Heart left ventricle (tissue), 16 donors: Measurements from ENCODE around the gene ITPK1. TPM values are rescaled to one million over a fixed set of nuclear protein-coding genes. Genes with fewer than 3 reads are reported as not detected.
"Not testable (repeated sequence)": the region's sequence is repeated elsewhere in the genome, so short reads cannot be mapped to it uniquely, and the experiment has no call there.

Experiments
- ATAC-seq, 4 donors: fragments of 200-7000 bp; cut with Tn5 transposase; one replicate each; pipeline ENCODE4 v1.9.1; 2020 to 2022; ENCODE audit warnings: moderate library complexity in 4 of 4, mild to moderate bottlenecking in 3 of 4, moderate number of reproducible peaks in 1 of 4
- DNase-seq, 5 donors: peaks; one replicate each; pipeline ENCODE4 v3.0.0-alpha.2; 2020
- H3K27ac ChIP-seq, 12 donors: fragments of 200-600 bp; sonication (generic) in 4 of 12; one replicate each; pipeline versions ENCODE4 v1.5.0 to v1.8.0; 2016 to 2022; ENCODE audit warnings: mild to moderate bottlenecking in 2 of 12
- H3K27me3 ChIP-seq, 9 donors: fragments of 200-600 bp; sonication (generic) in 2 of 9; one replicate each; pipeline versions ENCODE4 v1.5.1 to v1.8.0; 2016 to 2022; ENCODE audit warnings: mild to moderate bottlenecking in 3 of 9
- H3K36me3 ChIP-seq, 9 donors: fragments of 200-600 bp; sonication (generic) in 2 of 9; one replicate each; pipeline versions ENCODE4 v1.5.0 to v1.8.0; 2018 to 2022; ENCODE audit warnings: mild to moderate bottlenecking in 2 of 9
- H3K4me1 ChIP-seq, 12 donors: fragments of 200-600 bp; sonication (generic) in 4 of 12; one replicate each; pipeline versions ENCODE4 v1.5.0 to v1.8.0; 2016 to 2022; ENCODE audit warnings: mild to moderate bottlenecking in 3 of 12
- H3K4me3 ChIP-seq, 12 donors: fragments of 200-600 bp; sonication (generic) in 4 of 12; one replicate each; pipeline versions ENCODE4 v1.5.0 to v1.8.0; 2017 to 2022; ENCODE audit warnings: mild to moderate bottlenecking in 9 of 12, moderate library complexity in 4 of 12
- H3K9me3 ChIP-seq, 12 donors: fragments of 200-600 bp; sonication (generic) in 4 of 12; one replicate each; pipeline versions ENCODE4 v1.5.0 to v1.8.0; 2016 to 2022; ENCODE audit warnings: mild to moderate bottlenecking in 1 of 12
- POLR2A ChIP-seq, 2 donors: fragments of 450-650 bp; IDR thresholded peaks; one replicate each; pipeline ENCODE4 v1.6.1; 2017; ENCODE audit warnings: antibody characterized with exemption in 2 of 2, mild to moderate bottlenecking in 2 of 2, moderate library complexity in 2 of 2
- WGBS, 4 donors: extraction: QIAGEN DNeasy Blood & Tissue Kit in 2 of 4; methylation state at CpG; one replicate each; pipeline versions ENCODE4 v1.1.5 to v1.1.7; 2013 to 2018; 5-methylcytosine and 5-hydroxymethylcytosine counted together
- intact Hi-C, 10 donors: fragments of 100-400 bp; cut with DNase I; formaldehyde crosslinking; loops; one replicate each; pipeline versions ENCODE4 v1.11.1 to v1.14.2; 2022
- polyA plus RNA-seq, 2 donors: library from polyadenylated mRNA; stranded (reverse); fragments of 200-250 nt; gene quantifications; one replicate each; pipeline ENCODE4 v1.2.3, GENCODE V29; 2013
- total RNA-seq, 9 donors: library from RNA; depleted of rRNA in 2 of 9; stranded (reverse); fragments of >200 nt in 2 of 9; fragmentation: NEBNext Ultra II Directional in 3 of 9; extraction: Animal tissue kit (Norgen Biotek cat#: 25700) in 3 of 9; gene quantifications; one replicate each; pipeline versions ENCODE4 v1.1.0 to v1.2.4, GENCODE V29; 2016 to 2023
- TF ChIP-seq, protein P1 (sequence below), 12 donors: fragments of 200-600 bp; sonication (generic) in 4 of 12; IDR thresholded peaks; one replicate each; pipeline versions ENCODE4 v1.5.0 to v1.8.0; 2018 to 2022; ENCODE audit warnings: antibody characterized with exemption in 12 of 12, mild to moderate bottlenecking in 5 of 12
- donor health status: ischemic (EF 13 %, LVEDD 7.1; RV severe dilation, severe dysfunction).
- donor health status: healthy with polysubstance abuse.
- donor health status: DM: no; HTN: yes; CAD: no.
- donor health status: DM: no; HTN: no; CAD: no.
- donor health status: ischemic (EF 25% LVEDD 6.9; RV normal size, moderate dysfunction).
- donor health status: ischemic (EF 25% LVEDD 5.7; RV mildly dilated, moderate dysfunction).
- donor health status: healthy.
- donor health status: DM: yes; HTN: yes; CAD: no.
- donor health status: ischemic (EF 35%, LVEDD 5.7; RV mildly dilated, moderate dysfunction).
- donor health status: nonischemic (EF 11% LVEDD 7.7; RV severe dilation, severe dysfunction).
- donor health status: DM: yes; HTN: yes; CAD: no.
- donor health status: PGD.
- donor health status: ischemic (EF 29% LVEDD 5.4; RV normal size, mild dysfunction).
- donor health status: nonischemic (EF 23%, LVEDD 6.1; RV moderate dilation, normal function).

Gene ITPK1
- total and polyA plus RNA-seq, 11 donors = 44.5 to 158 (median 91.0) TPM

DNA sequence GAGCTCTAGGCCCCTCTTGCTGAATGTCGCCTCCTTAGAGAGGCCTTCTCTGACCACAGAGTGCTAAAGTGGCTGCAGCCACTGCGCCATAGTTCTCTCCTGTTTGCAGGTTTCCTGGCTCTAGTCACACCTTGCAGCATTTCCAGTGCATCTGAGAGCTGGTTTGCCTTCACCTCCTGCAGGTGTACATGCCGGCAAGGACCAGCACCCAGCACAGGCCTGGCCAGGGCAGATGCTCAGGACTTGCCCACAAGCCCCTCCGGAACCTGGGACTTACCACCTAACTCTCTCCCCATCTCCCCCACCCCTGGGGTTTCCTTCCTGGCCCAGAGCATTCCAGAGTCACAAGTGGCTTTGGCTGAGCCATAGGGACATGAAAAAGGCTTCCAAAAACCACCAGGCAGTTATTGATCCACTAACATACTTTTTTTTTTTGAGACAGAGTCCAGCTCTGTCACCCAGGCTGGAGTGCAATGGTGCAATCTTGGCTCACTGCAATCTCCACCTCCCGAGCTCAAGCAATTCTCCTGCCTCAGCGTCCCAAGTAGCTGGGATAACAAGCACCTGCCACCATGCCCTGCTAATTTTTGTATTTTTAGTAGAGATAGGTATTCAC is 9.1 kb downstream of the ITPK1 start:
- intact Hi-C loops = no loop called here
- peaks cover 2 to 70% (median 30%) of the 10 kb centered on the region in 12 donors for H3K4me1 ChIP-seq
- H3K36me3 ChIP-seq = no peaks in the 10 kb centered on the region
- TF ChIP-seq POLR2A (IDR thresholded peaks at IDR 0.05) = no peak
- TF ChIP-seq, protein P1, sequence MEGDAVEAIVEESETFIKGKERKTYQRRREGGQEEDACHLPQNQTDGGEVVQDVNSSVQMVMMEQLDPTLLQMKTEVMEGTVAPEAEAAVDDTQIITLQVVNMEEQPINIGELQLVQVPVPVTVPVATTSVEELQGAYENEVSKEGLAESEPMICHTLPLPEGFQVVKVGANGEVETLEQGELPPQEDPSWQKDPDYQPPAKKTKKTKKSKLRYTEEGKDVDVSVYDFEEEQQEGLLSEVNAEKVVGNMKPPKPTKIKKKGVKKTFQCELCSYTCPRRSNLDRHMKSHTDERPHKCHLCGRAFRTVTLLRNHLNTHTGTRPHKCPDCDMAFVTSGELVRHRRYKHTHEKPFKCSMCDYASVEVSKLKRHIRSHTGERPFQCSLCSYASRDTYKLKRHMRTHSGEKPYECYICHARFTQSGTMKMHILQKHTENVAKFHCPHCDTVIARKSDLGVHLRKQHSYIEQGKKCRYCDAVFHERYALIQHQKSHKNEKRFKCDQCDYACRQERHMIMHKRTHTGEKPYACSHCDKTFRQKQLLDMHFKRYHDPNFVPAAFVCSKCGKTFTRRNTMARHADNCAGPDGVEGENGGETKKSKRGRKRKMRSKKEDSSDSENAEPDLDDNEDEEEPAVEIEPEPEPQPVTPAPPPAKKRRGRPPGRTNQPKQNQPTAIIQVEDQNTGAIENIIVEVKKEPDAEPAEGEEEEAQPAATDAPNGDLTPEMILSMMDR (IDR thresholded peaks at IDR 0.05) = no peak
- H3K9me3 ChIP-seq = no peaks in the 10 kb centered on the region
- ATAC-seq (no peak), DNase-seq (no peak)
- no peaks in the 10 kb centered on the region for H3K27me3 ChIP-seq
- H3K27ac ChIP-seq = peak overlapping the region in 1 of 12 donors; percentile 6
- WGBS, 4 donors = 83 to 87% (median 87%) methylated on average over 5 to 6 of the region's 6 CpGs
- no peak overlapping the region for H3K4me3 ChIP-seq

DNA sequence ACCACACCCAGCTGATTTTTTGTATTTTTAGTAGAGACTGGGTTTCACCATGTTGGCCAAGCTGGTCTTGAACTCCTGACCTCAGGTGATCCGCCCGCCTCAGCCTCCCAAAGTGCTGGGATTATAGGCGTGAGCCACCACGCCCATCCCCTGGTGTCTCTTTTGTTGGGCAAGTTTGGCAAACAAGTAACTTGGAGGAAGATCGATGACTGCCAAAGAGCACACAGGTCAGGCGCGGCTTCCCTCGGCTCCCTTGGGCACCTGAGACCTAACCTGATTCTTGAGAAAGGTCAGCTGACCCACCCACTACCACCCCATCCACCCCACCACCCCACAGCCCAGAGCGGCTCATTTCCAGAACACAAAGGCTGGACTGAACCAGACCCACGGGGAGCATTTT is 9.9 kb downstream of the ITPK1 start:
- intact Hi-C loops, H3K36me3 ChIP-seq, DNase-seq, ATAC-seq, H3K4me3 ChIP-seq, H3K9me3 ChIP-seq, H3K27me3 ChIP-seq: not testable (repeated sequence)
- WGBS, 4 donors = 87 to 95% (median 92%) methylated on average over 10 of the region's 10 CpGs
- Histone ChIP-seq H3K4me1 (peaks cover 2 to 69% (median 32%) of the 10 kb centered on the region in 12 donors), H3K27ac (peak overlapping the region in 1 of 12 donors; percentile 6)

DNA sequence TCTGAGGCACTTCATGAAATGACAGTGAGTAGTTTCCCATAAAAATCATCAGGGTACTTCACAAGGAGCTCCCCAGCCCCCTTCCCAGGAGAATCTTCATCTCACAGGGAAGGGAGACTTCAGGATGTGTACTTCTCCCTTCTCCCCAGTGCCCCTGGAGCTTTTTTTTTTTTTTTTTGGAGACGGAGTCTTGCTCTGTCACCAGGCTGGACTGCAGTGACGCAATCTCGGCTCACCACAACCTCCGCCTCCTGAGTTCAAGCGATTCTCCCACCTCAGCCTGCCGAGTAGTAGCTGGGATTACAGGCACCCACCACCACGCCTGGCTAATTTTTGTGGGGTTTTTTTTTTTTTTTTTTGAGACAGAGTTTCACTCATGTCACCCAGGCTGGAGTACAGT is 10.4 kb downstream of the ITPK1 start:
- peak overlapping the region in 3 of 12 donors; percentile 41 to 68 (median 43) for H3K27ac ChIP-seq

DNA sequence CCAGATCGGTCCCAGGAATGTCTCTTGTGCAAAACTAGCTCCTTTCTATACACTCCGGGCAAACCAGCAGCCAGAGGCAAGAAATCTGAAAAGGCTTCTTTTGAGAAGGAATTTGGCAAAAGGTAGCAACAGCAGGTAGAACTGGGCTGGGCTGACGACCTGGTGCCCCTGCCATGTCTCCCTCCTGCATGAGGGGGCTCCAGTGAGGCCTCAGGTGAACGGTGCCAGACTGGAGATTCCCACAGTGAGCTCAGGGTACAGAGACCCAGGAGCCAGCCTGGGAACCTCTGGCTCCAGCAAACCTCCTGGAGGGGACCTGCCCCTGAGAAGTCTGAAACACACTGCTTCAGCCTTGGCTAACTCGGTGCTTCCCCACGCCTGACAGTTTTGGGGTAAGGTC is 10.8 kb downstream of the ITPK1 start:
- ATAC-seq = peak in 1 of 4 donors; percentile 26
- Histone ChIP-seq H3K4me3 (no peak overlapping the region), H3K27me3 (no peaks in the 10 kb centered on the region), H3K36me3 (no peaks in the 10 kb centered on the region), H3K4me1 (peaks cover 2 to 64% (median 30%) of the 10 kb centered on the region in 12 donors), H3K27ac (peak overlapping the region in 3 of 12 donors; percentile 41 to 68 (median 43)), H3K9me3 (no peaks in the 10 kb centered on the region)
- TF ChIP-seq, protein P1 (IDR thresholded peaks at IDR 0.05) = peak in 1 of 12 donors; percentile 5
- TF ChIP-seq POLR2A (IDR thresholded peaks at IDR 0.05) = no peak
- no peak for DNase-seq
- intact Hi-C loops = no loop called here
- 73 to 83% (median 79%) methylated on average over 6 of the region's 6 CpGs for WGBS, 4 donors

More for the DNA sequence above, 10.4 kb downstream of the ITPK1 start:
- Histone ChIP-seq H3K27me3 (no peaks in the 10 kb centered on the region), H3K9me3 (no peaks in the 10 kb centered on the region), H3K4me3 (no peak overlapping the region), H3K4me1 (peaks cover 2 to 66% (median 31%) of the 10 kb centered on the region in 12 donors), H3K36me3 (no peaks in the 10 kb centered on the region)
- ATAC-seq (peak in 2 of 4 donors; percentile 11 to 34), DNase-seq (peak in 3 of 5 donors; percentile 51 to 67 (median 67))
- intact Hi-C loops = no loop called here
- TF ChIP-seq POLR2A (IDR thresholded peaks at IDR 0.05) = no peak
- TF ChIP-seq, protein P1 (IDR thresholded peaks at IDR 0.05) = no peak
- 70 to 77% (median 75%) methylated on average over 7 of the region's 7 CpGs for WGBS, 4 donors
